HFF-Myc (cell line): ENCODE measurements around the gene BET1L.

Source experiments
- DNase-seq: peaks from one replicate; pipeline ENCODE4 v3.0.0-alpha.2; 2011; ENCODE audit warnings: low read depth; ENCODE audit errors: extremely low read depth
- H3K4me3 ChIP-seq: replicated peaks from 2 replicates; pipeline ENCODE4 v1.5.1; 2011; ENCODE audit warnings: low read depth, mild to moderate bottlenecking, control low read depth, low read length
- CTCF ChIP-seq: IDR thresholded peaks from 2 replicates; pipeline ENCODE4 v1.5.1; 2012; ENCODE audit warnings: mild to moderate bottlenecking, low read depth, low read length, control low read depth; ENCODE audit errors: missing control alignments

The BET1L gene

GRCh38 chr11:209275-210121 lies 2.3 kb upstream of the BET1L start:
- TF ChIP-seq CTCF, result peak; percentile 3
- no peak for DNase-seq
- H3K4me3 ChIP-seq, result peak overlapping the region; percentile 70

GRCh38 chr11:208917-209260 lies 1.7 kb upstream of the BET1L start:
- DNase-seq, result no peak
- H3K4me3 ChIP-seq, result peak overlapping the region; percentile 70
- no peak for TF ChIP-seq CTCF

- peak overlapping the region; percentile 70 for H3K4me3 ChIP-seq
- no peak for TF ChIP-seq CTCF
- no peak for DNase-seq
These were observed 1.1 kb upstream of the BET1L start for GRCh38 chr11:208181-208916.

- DNase-seq, result no peak
These were observed 623 bp upstream of the BET1L start for GRCh38 chr11:207863-208180.

GRCh38 chr11:206526-207207 lies 532 bp downstream of the BET1L start:
- DNase-seq, result no peak

More at GRCh38 chr11:207863-208180, 623 bp upstream of the BET1L start:
- H3K4me3 ChIP-seq, result peak overlapping the region; percentile 70
- no peak for TF ChIP-seq CTCF

GRCh38 chr11:206002-206384 lies 1.2 kb downstream of the BET1L start:
- no peak for DNase-seq
- H3K4me3 ChIP-seq, result peak overlapping the region; percentile 70
- TF ChIP-seq CTCF, result no peak

More at GRCh38 chr11:206526-207207, 532 bp downstream of the BET1L start:
- peak overlapping the region; percentile 70 for H3K4me3 ChIP-seq
- no peak for TF ChIP-seq CTCF
